NOMO-1 treated with dmso at 0.1 percent for 144 hours (cell line): ENCODE measurements around the gene SERPINE1.

Source experiments
- DNase-seq: peaks from one replicate; lab custom pipeline; 2025; ENCODE audit not compliant: unreplicated experiment; lab: John Stamatoyannopoulos, UW

SERPINE1 gene

DNA sequence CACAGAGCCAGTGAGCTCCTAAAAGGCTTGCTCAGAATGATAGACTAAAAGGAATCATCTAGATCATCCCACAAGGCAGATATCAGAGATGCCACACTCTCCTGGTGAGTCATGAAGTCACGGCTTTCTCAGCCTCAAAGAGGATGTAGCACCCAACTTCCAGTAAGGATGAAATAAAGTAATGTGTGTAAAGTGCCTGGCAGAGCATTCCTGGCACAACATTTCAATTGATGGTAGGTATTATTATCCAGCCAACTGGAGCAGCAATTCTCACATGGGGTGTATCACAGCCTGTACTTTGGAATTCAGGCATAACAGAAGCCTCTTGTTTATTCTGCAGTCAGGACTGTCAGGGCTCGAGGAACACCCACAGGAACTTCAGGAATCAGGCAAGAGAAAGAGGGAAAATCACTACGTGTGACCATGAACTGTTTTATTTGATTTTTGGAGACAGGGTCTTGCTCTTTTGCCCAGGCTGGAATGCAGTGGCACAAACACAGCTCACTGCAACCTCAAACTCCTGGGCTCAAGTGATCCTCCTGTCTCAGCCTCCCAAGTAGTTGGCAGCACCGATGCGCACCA lies 58.4 kb downstream of the SERPINE1 start:
- DNase-seq, result no peak

GRCh38 chr7:101186194-101186593 lies 59.3 kb downstream of the SERPINE1 start:
- DNase-seq, result no peak

- DNase-seq, result peak; percentile 89
These were observed 60.0 kb downstream of the SERPINE1 start for GRCh38 chr7:101186844-101187428.
